ENCODE results near the gene OR2T10.
"Not testable (repeated sequence)": the region's sequence is repeated elsewhere in the genome, so short reads cannot be mapped to it uniquely, and the experiment has no call there.

OR2T10 gene, protein sequence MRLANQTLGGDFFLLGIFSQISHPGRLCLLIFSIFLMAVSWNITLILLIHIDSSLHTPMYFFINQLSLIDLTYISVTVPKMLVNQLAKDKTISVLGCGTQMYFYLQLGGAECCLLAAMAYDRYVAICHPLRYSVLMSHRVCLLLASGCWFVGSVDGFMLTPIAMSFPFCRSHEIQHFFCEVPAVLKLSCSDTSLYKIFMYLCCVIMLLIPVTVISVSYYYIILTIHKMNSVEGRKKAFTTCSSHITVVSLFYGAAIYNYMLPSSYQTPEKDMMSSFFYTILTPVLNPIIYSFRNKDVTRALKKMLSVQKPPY

GRCh38 chr1:248597589-248597988 is at the start of gene OR2T10:
Gene OR2T10 (minus strand): TSS chr1:248597700. CDS start chr1:248593768, 3,932 bp downstream.
- DNase-seq, result no peak

DNA sequence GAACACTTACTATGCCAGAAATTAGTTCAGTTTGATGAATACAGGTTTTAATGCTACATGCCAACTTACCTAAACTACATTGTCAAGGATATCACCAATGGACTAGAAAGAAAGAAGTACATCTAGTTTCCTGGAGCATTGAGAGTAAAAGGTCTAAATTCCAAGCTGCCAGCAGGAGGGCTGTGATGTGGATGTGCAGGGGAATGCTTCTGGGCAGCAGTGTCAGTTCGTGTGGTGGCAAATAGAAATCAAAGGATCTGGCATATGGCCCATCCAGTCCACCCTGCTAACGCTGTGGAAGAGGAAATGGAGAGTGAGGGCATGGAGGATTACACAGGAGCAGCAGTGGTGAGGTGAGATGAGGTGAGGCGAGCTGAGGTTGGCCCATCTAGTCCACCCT is 47.7 kb upstream of the OR2T10 start, which contains the start of gene OR2T35:
Gene OR2T35, minus strand, starts transcription at position 101 of the 400 bp plus-strand sequence. CDS start 6,020 bp downstream, outside the sequence.
- DNase-seq, result not testable (repeated sequence)

GRCh38 chr1:248642971-248643651 is 45.6 kb upstream of the OR2T10 start:
- not testable (repeated sequence) for DNase-seq

DNA sequence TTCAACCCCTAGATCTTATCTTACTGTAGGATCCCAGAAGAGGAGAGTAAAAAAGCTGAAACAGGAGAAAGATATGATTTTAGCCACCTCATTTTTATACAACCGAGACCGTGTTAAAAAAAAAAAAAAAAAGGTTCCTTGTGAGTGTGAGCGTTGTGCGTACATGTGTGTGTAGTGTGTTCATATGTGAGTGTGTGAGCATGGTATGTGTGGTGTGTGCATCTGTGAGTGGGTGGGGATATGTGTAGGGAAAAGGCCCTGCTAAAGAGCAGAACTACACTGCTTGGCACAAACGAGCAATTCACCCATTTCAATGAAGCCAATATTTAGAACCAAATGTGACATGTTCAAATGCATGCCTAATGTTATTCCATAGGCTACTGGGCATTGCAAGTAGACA is 44.1 kb upstream of the OR2T10 start:
- DNase-seq, result not testable (repeated sequence)

- not testable (repeated sequence) for DNase-seq
Measured at GRCh38 chr1:248640906-248641305, 43.4 kb upstream of the OR2T10 start.

- DNase-seq, result not testable (repeated sequence)
Measured at GRCh38 chr1:248639652-248640051, 42.2 kb upstream of the OR2T10 start.

DNA sequence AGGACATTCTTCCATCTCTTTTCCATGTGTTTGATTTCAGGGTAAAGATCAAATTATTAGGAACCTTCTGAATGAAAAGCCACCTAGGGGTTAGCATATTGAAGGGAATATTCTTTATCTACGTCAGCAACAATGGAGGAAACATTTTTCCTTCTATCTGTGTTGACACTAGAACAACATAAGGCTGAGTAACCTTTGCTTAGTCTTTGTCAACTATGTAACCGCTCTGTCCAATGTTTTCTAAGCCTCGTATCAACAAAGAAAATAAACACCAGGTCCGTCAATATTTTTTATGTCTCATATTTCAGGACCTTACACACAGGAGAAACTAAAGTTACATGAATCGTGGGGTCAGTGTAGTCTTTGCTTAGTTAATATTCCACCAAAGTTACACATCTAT is 39.1 kb upstream of the OR2T10 start:
- not testable (repeated sequence) for DNase-seq

DNA sequence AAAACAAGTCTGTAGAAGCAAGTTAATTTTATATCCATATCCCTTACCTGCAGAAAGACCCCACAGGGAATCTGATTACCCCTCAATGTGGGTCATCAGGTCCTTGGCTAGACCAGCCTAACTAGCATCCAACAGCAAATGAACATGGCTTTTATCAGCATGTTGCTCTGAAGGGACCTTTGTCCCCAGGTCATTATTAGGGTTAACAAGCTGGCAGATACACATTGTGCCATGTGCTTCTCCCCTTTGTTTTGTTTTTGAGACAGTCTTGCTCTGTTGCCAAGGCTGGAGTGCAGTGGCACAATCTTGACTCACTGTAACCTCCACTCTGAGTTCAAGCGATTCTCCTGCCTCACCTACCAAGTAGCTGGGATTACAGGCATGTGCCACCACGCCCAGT is 37.5 kb upstream of the OR2T10 start, which contains the start of gene OR2T11:
Gene OR2T11, minus strand, starts transcription at position 101 of the 400 bp plus-strand sequence. CDS start 7,963 bp downstream, outside the sequence.
- not testable (repeated sequence) for DNase-seq

GRCh38 chr1:248631354-248632008 is 34.0 kb upstream of the OR2T10 start:
- DNase-seq, result no peak

- no peak for DNase-seq
Measured at GRCh38 chr1:248630551-248630950, 33.1 kb upstream of the OR2T10 start.

DNA sequence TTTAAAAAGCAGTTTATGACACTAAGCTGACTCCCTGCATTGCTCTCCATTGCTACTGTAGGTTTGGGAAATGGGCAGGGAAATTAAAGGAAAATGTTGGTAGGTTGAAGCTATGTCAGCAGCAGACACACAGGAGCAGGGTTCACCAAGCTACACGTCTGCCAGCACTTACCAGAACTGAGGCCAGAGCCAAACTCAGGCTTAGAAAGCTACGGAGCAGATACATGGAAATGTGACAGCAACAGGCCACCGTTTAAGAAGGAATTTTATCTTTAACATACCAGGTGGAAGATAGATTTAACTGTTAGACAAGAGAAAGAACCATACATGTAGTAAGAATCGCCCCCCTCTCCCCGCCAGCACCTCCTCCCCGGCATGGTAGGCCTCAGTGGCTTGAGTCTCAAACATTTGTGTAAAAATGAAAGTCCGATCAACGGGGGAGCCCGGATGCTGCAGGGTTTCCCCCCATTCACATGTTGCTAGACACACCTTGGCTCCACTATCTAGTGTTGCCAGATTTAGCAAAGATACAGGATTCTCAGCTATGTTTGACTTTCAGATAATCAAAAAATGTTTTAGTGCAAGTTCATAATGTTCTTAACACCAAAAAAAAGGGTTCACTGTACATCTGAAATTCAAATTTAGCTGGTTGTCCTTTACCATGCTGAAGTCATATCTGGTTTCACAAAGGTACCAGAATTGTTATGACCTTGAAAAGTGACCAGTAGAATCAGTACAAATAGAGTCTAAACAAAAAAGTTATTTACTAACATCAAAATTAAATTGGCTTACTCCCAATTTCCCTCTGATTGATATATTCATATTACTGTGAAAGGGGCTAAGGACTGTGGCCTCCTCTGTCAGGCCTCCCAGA is 30.7 kb upstream of the OR2T10 start:
- DNase-seq, result no peak

DNA sequence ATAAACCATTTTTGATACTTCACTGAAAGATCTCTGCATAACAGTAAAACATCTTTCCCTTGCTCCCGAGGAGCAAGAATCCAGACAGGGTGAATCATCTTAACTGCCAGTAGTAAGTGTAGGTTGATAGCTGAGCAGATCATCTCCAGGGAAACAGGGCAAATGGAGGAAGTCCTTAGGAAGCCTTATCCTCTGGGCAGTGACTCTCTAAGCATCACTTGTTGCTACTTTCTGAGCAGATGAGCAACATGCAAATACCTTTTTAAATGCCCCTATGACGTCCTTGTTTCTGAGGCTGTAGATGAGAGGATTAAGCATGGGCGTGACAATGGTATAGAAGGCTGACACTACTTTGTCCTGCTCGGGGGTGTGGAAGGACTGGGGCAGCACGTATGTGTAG is 28.5 kb upstream of the OR2T10 start:
- no peak for DNase-seq

DNA sequence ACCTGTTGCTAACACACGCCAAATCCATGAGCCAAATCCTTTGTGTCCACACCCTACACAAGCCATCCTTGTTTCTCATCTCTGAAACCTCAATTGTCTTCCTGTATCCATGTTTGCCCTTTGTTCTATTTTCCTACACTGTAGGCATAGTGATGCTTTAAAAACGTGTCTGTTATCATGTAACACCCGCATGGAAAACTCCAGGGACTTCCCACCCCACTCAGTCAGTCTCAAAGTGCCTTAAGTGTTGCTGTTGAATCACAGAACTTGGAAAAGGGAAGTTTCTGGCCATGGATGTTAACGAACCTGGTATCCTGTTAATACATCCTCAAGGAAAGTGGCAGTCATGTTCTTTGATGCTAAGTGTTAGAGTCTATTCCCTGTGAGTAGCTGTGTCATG is 27.7 kb upstream of the OR2T10 start:
- DNase-seq, result no peak

- DNase-seq, result peak in 1 of 2 experiments; percentile 6
Measured at GRCh38 chr1:248622570-248623001, 25.1 kb upstream of the OR2T10 start.

GRCh38 chr1:248621770-248622169 is 24.3 kb upstream of the OR2T10 start:
- DNase-seq, result no peak

GRCh38 chr1:248618878-248619277 is 21.4 kb upstream of the OR2T10 start:
- peak in 1 of 2 experiments; percentile 15 for DNase-seq

GRCh38 chr1:248618119-248618518 is 20.6 kb upstream of the OR2T10 start:
- DNase-seq, result no peak

DNA sequence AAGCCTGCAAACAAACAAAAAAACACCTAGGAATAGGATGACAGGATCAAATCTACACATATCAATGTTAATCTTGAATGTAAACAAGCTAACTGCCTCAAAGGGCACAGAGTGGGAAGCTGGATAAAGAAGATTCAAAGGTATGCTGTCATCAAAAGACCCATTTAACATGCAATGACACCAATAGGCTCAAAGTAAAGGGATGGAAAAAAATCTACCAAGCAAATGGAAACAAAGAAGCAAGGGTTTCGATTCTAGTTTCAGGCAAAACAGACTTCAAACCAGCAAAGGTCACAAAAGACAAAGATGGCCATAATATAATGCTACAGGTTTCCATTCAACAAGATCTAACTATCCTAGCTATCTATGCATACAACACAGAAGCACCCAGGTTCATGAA is 16.2 kb upstream of the OR2T10 start:
- no peak for DNase-seq

GRCh38 chr1:248611883-248612414 is 14.4 kb upstream of the OR2T10 start:
- DNase-seq, result no peak

- DNase-seq, result no peak
Measured at GRCh38 chr1:248610301-248610700, 12.8 kb upstream of the OR2T10 start.

DNA sequence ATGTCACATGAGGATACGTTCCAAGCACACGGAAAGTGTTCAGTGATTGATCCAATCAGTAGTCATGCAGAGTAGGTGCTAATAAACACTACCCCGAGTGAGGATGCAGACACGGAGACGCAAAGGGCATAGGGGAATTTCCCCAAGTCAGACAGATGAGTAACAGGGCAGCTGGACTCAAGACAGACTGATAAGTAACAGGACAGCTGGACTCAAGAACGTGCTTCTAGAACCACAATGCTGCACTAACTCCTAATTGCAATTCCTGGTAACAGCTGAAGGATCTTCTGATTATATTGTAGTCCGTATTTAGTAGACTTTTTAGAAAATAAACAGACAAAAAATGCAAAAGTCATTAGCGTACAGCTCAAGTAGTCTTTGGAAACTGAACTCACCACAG is 1.9 kb upstream of the OR2T10 start:
- no peak for DNase-seq

DNA sequence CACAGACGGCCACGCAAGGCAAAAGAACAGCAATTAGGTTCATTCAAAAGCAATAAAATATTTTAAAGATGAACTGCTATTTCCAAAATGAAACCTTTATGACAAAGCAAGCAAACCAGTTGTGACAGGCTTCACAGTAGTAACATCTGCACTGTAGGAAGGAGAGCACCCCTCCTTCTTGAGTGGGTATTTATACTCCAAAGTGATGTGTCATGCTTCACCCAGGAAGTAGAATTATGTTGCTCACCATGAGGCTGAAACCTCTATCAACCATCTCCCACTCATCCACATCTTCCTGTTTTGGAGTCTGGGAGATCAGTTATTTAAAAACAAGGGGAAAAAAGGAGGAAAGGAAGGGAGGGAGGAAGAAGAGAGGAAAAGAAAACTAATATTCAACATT is 885 bp downstream of the OR2T10 start:
- no peak for DNase-seq
